ENCODE results near the gene KIAA1191. TPM values are rescaled to one million over a fixed set of nuclear protein-coding genes. Genes with fewer than 3 reads are reported as not detected.

The KIAA1191 gene
- total and polyA plus RNA-seq, 2 of the 4 experiments (the other 2 are of a cell fraction): 114 to 124 TPM

- no TSS peak for BruUV-seq (replicated peaks)
- Histone ChIP-seq H3K23ac (ENCODE audit: low read depth, low read length) (no peak overlapping the region), H3K27ac (ENCODE audit: insufficient read depth, low read length) (no peak overlapping the region), H3K9me1 (ENCODE audit: insufficient read depth, low read length) (peaks cover 10% of the 10 kb centered on the region), H3K9me3 (ENCODE audit: control insufficient read depth, insufficient read depth, low read length) (no peaks in the 10 kb centered on the region), H2AK9ac (replicated peaks; ENCODE audit: low read depth, low read length, poor library complexity) (no peak overlapping the region), H3K9ac (ENCODE audit: low read depth, low read length) (no peak overlapping the region), H3K56ac (ENCODE audit: extremely low read depth, insufficient read depth, low read length) (no peak overlapping the region), H2BK120ac (ENCODE audit: low read depth, low read length) (no peak overlapping the region), H3K4me2 (ENCODE audit: low read depth, low read length) (no peak overlapping the region), H3K4me1 (ENCODE audit: control insufficient read depth, insufficient read depth, low read length) (0 out of 2 replicates have a peak, but pooled peaks cover 2% of the 10 kb centered on the region), H4K5ac (ENCODE audit: low read depth, low read length) (no peak overlapping the region), H3K36me3 (ENCODE audit: control insufficient read depth, insufficient read depth, low read length) (peaks cover 74% of the 10 kb centered on the region), H2BK20ac (ENCODE audit: low read depth, low read length) (no peak overlapping the region), H2BK15ac (ENCODE audit: low read depth, low read length) (no peak overlapping the region), H3K14ac (replicated peaks; ENCODE audit: low read depth, low read length) (no peak overlapping the region), H4K8ac (ENCODE audit: low read depth in 2 of 2, low read length in 2 of 2) (no peak overlapping the region), H2AFZ (replicated peaks; ENCODE audit: low read length, poor library complexity) (no peak overlapping the region), H3K4ac (ENCODE audit: low read depth, low read length) (no peak overlapping the region), H3K27me3 (ENCODE audit: control insufficient read depth, insufficient read depth, low read length) (no peaks in the 10 kb centered on the region), H2AK5ac (ENCODE audit: low read depth, low read length) (no peak overlapping the region), H4K91ac (ENCODE audit: insufficient read depth, low read depth, low read length) (no peak overlapping the region), H4K20me1 (ENCODE audit: insufficient read depth, low read length) (peaks cover 36% of the 10 kb centered on the region), H3K79me1 (ENCODE audit: low read depth in 1 of 2, low read length in 2 of 2) (peaks cover 37 to 44% of the 10 kb centered on the region in 2 experiments), H3K18ac (ENCODE audit: low read depth, low read length) (no peak overlapping the region), H3K4me3 (ENCODE audit: insufficient read depth, low read depth, low read length) (no peak overlapping the region), H2BK5ac (ENCODE audit: low read depth, low read length, poor library complexity, severe bottlenecking) (no peak overlapping the region)
- no CpG with 5 or more reads among the region's 8 CpGs for WGBS, 2 experiments (ENCODE audit: extremely low coverage in 2 of 2, insufficient read length in 1 of 2)
- TF ChIP-seq POLR2A (IDR thresholded peaks at IDR 0.05; ENCODE audit: low read depth, low read length) (no peak), ELK1 (IDR thresholded peaks at IDR 0.05; ENCODE audit: borderline replicate concordance, low read depth, low read length) (no peak)
- intact Hi-C loops (cut with micrococcal nuclease) (no loop called here), in situ Hi-C loops (cut with MboI; ENCODE audit: low sequenced_read_pairs) (no loop called here), dilution Hi-C loops (cut with HindIII; ENCODE audit: low sequenced_read_pairs, unreplicated experiment) (no loop called here)
- ATAC-seq (ENCODE audit: low read depth) (no peak), DNase-seq (no peak)
- POLR2A ChIA-PET (ENCODE audit: unreplicated experiment): no interaction called here
- CTCF ChIA-PET: interaction anchor here (1.0 kb wide), 1 partner anchor 11 kb away, joined by 3 read pairs; the partner anchor contains the start of gene KIAA1191
Observed at GRCh38 chr5:176350416-176350815, 11.1 kb downstream of the KIAA1191 start.

All from IMR-90 (cell line).